ENCODE data around the gene FOXA1.

The FOXA1 gene

DNA sequence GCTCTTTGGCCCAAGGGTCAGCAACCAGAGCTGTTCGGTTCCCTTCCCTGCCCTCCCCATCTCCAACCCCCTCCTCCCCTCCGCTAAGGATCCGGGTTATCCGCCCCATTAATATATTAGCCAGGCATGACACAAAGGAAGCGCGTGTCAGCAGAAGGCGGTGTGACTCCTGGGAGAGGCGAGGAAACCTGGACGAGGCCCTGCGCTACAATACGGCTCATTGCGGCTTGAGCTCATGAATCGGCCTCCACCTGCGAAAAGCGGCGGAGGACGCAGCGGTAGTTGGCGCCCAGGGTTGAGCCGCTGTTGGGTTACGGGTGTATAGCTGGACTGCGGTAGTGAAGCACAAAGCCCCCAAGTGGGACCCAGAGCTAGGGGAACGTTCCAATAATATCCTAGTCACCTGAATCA is 9.9 kb downstream of the FOXA1 start:
- Histone ChIP-seq H3K4me1 (no peaks in the 10 kb centered on the region), H3K27me3 (no peaks in the 10 kb centered on the region), H3K4me3 (no peak overlapping the region), H3K9ac (no peak overlapping the region), H3K36me3 (no peaks in the 10 kb centered on the region), H4K20me1 (no peaks in the 10 kb centered on the region), H3K9me3 (replicated peaks in 1 of 11) (peaks cover 29 to 38% (median 34%) of the 10 kb centered on the region in 11 experiments), H3K4me2 (no peak overlapping the region), H3K27ac (no peak overlapping the region)
- no peak for TF ChIP-seq Cebpa-rat (IDR thresholded peaks at IDR 0.05)

DNA sequence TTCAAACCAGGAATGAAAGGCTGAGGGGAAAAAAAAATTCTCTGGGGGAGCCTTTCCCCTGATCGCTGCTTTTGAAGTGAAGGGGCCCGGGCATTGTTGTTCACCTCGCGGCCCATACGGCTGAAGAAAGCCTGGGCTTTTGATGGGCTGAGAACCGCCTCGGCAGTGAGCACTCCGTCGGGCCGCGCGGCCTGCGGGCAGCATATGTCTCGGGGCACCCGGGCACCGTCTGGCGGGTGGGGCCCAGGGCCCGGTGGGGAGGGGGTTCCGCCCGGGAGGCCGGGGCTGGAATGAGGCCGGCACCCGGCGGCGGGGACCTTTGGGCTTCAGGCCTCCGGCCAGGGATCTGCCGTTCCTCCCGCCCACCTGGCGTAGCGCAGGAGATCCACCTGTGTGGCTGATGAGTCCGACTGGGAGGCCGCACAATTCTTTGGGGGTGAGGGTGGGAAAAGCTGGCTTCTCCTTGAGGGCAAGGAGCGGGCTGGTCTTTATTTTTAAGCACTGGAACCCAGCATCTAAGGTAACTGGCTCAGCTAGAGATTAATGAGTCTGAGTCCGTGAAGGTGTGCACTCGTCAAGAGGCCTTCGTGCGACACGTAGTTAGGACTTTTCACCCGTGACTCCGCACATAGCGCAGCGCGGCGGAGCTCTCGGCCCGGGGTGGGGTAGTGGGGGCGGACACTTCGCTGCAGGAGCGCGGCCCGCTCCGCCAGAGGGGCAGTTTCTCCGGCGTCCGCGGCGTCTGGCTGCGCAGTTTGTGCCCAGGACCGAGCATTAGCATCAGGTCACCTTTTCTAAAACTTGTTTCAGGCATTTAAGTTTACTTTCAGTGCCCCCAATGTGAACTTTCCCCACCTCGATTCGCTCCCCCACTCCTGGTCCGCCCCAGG is 10.6 kb downstream of the FOXA1 start:
- no peaks in the 10 kb centered on the region for H3K4me1 ChIP-seq
- no peaks in the 10 kb centered on the region for H3K36me3 ChIP-seq
- no peak overlapping the region for H3K9ac ChIP-seq
- H3K4me2 ChIP-seq: no peak overlapping the region
- TF ChIP-seq Cebpa-rat (IDR thresholded peaks at IDR 0.05): no peak
- H4K20me1 ChIP-seq: no peaks in the 10 kb centered on the region
- H3K9me3 ChIP-seq (replicated peaks in 1 of 11): peaks cover 29 to 38% (median 34%) of the 10 kb centered on the region in 11 experiments
- no peaks in the 10 kb centered on the region for H3K27me3 ChIP-seq
- no peak overlapping the region for H3K4me3 ChIP-seq
- H3K27ac ChIP-seq: no peak overlapping the region

GRCh38 chr14:37583358-37584210 is 11.5 kb downstream of the FOXA1 start:
- Histone ChIP-seq H3K4me2 (no peak overlapping the region), H3K27ac (no peak overlapping the region), H4K20me1 (no peaks in the 10 kb centered on the region), H3K4me1 (no peaks in the 10 kb centered on the region), H3K27me3 (no peaks in the 10 kb centered on the region), H3K36me3 (no peaks in the 10 kb centered on the region), H3K4me3 (0 out of 20 replicates have a peak overlapping the region, but pooled peaks of 1 of the 10 experiments have one; percentile 16), H3K9me3 (replicated peaks in 1 of 11) (peaks cover 26 to 34% (median 31%) of the 10 kb centered on the region in 11 experiments), H3K9ac (no peak overlapping the region)
- no peak for TF ChIP-seq Cebpa-rat (IDR thresholded peaks at IDR 0.05)

DNA sequence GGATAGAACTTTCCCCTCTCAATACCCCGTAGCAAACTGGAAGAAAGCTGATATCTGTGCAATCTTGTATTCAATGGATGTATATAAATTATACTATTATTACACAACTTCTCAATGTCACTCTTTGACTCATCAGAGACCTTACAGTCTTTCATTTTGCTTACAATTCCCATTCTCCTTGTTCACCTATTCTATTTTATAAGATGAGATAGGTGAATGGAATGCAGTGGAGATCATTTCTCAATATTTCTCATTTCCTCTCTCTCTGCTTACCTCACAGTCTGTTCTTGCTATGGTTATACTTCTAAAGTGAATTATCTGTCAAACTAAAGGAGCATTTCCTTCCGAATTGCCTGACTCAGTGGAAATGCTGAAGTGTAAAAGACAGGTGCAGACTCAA is 14.9 kb downstream of the FOXA1 start:
- H3K27ac ChIP-seq: no peak overlapping the region
- no peak overlapping the region for H3K4me3 ChIP-seq
- H4K20me1 ChIP-seq: no peaks in the 10 kb centered on the region
- no peak overlapping the region for H3K9ac ChIP-seq
- no peak for TF ChIP-seq Cebpa-rat (IDR thresholded peaks at IDR 0.05)
- H3K4me1 ChIP-seq: no peaks in the 10 kb centered on the region
- peaks cover 18 to 22% (median 20%) of the 10 kb centered on the region in 11 experiments for H3K9me3 ChIP-seq (replicated peaks in 1 of 11)
- no peaks in the 10 kb centered on the region for H3K27me3 ChIP-seq
- no peaks in the 10 kb centered on the region for H3K36me3 ChIP-seq
- H3K4me2 ChIP-seq: no peak overlapping the region

DNA sequence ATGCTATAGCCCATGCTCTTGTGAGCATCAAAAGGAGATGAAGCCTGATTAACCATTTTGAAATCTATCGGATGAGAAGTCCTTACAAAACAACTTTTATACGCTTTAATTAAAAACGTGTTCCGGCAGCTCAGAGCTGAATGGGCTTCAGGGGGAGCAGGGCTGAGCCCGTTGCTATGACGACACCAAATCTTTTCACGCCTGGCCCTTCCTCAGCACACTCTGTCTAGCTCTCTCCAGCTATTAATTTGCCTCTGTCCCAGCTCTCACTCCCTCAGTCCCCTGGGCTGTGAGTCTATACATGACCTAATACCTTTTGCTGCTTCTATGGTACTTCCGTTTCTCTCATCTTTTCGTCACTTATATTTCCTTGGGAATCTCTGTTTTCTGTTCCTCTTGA is 15.8 kb downstream of the FOXA1 start:
- no peak overlapping the region for H3K9ac ChIP-seq
- TF ChIP-seq Cebpa-rat (IDR thresholded peaks at IDR 0.05): no peak
- no peak overlapping the region for H3K4me3 ChIP-seq
- H3K36me3 ChIP-seq: no peaks in the 10 kb centered on the region
- no peaks in the 10 kb centered on the region for H3K4me1 ChIP-seq
- H3K4me2 ChIP-seq: no peak overlapping the region
- H3K27ac ChIP-seq: no peak overlapping the region
- no peaks in the 10 kb centered on the region for H4K20me1 ChIP-seq
- H3K27me3 ChIP-seq: no peaks in the 10 kb centered on the region
- H3K9me3 ChIP-seq (replicated peaks in 1 of 11): peaks cover 10 to 14% (median 12%) of the 10 kb centered on the region in 11 experiments

GRCh38 chr14:37573356-37573755 is 21.7 kb downstream of the FOXA1 start:
- Histone ChIP-seq H3K36me3 (no peaks in the 10 kb centered on the region), H3K27ac (no peak overlapping the region), H3K4me1 (no peaks in the 10 kb centered on the region), H3K4me2 (no peak overlapping the region), H3K9me3 (replicated peaks in 1 of 11) (no peaks in the 10 kb centered on the region), H3K4me3 (no peak overlapping the region), H3K27me3 (no peaks in the 10 kb centered on the region), H3K9ac (no peak overlapping the region), H4K20me1 (no peaks in the 10 kb centered on the region)
- no peak for TF ChIP-seq Cebpa-rat (IDR thresholded peaks at IDR 0.05)

DNA sequence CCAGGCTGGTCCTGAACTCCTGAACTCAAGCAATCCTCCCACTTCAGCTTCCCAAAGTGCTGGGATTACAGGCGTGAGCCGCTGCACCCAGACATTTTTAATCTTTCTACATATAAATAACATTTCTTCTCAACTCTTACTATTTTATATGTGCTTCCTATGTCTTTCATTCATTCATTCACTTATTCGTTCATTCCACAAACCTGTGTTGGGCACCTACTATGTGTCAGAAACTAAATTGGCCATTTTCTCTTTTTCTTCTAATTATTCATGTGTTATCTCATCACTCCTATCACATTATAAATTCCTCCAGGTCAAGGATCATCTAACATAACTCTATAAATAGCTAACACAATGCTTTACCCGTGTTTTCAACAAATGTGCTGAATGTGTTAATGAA is 23.7 kb downstream of the FOXA1 start:
- no peaks in the 10 kb centered on the region for H3K4me1 ChIP-seq
- no peak overlapping the region for H3K9ac ChIP-seq
- no peaks in the 10 kb centered on the region for H3K36me3 ChIP-seq
- no peak overlapping the region for H3K4me2 ChIP-seq
- H3K27ac ChIP-seq: no peak overlapping the region
- TF ChIP-seq Cebpa-rat (IDR thresholded peaks at IDR 0.05): no peak
- no peak overlapping the region for H3K4me3 ChIP-seq
- no peaks in the 10 kb centered on the region for H3K9me3 ChIP-seq (replicated peaks in 1 of 11)
- no peaks in the 10 kb centered on the region for H4K20me1 ChIP-seq
- no peaks in the 10 kb centered on the region for H3K27me3 ChIP-seq

DNA sequence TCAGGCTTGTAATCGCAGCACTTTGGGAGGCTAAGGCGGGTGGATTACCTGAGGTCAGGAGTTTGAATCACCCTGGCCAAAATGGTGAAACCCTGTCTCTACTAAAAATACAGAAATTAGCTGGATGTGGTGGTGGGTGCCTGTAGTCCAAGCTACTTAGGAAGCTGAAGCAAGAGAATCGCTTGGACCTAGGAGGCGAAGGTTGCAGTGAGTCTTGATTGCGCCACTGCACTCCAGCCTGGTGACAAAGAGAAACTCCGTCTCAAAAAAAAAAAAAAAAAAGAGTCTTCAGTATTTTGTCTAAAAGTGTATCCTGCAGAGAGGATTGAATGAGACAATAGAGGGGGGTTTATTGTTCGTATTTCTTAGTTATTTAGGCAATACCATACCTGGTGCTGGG is 25.3 kb downstream of the FOXA1 start:
- Histone ChIP-seq H3K9ac (no peak overlapping the region), H3K4me2 (no peak overlapping the region), H3K36me3 (no peaks in the 10 kb centered on the region), H3K4me3 (no peak overlapping the region), H3K27ac (no peak overlapping the region), H4K20me1 (no peaks in the 10 kb centered on the region), H3K27me3 (no peaks in the 10 kb centered on the region), H3K4me1 (no peaks in the 10 kb centered on the region), H3K9me3 (replicated peaks in 1 of 11) (no peaks in the 10 kb centered on the region)
- no peak for TF ChIP-seq Cebpa-rat (IDR thresholded peaks at IDR 0.05)

DNA sequence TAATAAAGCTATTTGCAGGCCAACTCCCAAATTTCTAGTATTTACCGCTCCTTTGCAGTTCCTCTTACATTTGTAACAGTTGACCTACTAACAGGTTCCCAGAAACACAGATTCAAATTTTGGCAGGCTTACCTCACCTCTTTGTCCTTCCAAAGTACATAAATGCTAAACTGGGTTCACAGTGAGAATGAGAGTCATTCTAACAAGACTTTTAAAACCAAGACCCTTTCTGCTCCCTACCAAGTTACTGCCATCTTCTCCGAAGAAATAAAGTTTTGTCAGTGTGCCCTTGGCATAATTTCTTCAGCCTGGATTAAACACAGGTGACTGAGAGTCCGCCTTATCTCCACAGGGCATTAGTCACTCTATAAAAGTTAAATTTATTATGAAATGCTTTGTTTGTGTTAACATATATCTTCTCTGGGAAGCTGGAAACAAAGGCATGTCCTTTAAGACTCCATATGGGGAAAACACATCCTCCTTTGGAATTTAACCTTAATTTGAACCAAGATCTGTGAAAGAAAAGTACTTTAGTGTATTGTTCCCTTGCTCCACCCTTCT is 28.2 kb downstream of the FOXA1 start:
- Histone ChIP-seq H3K9me3 (replicated peaks in 1 of 11) (no peaks in the 10 kb centered on the region), H3K27me3 (no peaks in the 10 kb centered on the region), H3K4me1 (no peaks in the 10 kb centered on the region), H3K9ac (no peak overlapping the region), H3K36me3 (no peaks in the 10 kb centered on the region), H3K27ac (no peak overlapping the region), H3K4me3 (no peak overlapping the region), H4K20me1 (no peaks in the 10 kb centered on the region), H3K4me2 (no peak overlapping the region)
- no peak for TF ChIP-seq Cebpa-rat (IDR thresholded peaks at IDR 0.05)
